ENCODE data around the gene TBL1X.

- TF ChIP-seq CTCF (IDR thresholded peaks at IDR 0.05) (no peak), POLR2AphosphoS5 (IDR thresholded peaks at IDR 0.05; ENCODE audit: low read depth, low read length) (no peak), SIN3A (IDR thresholded peaks at IDR 0.05; ENCODE audit: borderline replicate concordance, insufficient read depth, low read depth, low read length) (no peak)
Observed at GRCh38 chrX:9431281-9431680, 33.6 kb upstream of the TBL1X start.
